Measurements from ENCODE around the gene CARS2. TPM values are rescaled to one million over a fixed set of nuclear protein-coding genes. Genes with fewer than 3 reads are reported as not detected.

CARS2 gene
- total and polyA plus RNA-seq, 2 donors (not counting 3 experiments of a cell fraction or from before 2014, with no cell fraction given) = 42.0 to 51.2 TPM

DNA sequence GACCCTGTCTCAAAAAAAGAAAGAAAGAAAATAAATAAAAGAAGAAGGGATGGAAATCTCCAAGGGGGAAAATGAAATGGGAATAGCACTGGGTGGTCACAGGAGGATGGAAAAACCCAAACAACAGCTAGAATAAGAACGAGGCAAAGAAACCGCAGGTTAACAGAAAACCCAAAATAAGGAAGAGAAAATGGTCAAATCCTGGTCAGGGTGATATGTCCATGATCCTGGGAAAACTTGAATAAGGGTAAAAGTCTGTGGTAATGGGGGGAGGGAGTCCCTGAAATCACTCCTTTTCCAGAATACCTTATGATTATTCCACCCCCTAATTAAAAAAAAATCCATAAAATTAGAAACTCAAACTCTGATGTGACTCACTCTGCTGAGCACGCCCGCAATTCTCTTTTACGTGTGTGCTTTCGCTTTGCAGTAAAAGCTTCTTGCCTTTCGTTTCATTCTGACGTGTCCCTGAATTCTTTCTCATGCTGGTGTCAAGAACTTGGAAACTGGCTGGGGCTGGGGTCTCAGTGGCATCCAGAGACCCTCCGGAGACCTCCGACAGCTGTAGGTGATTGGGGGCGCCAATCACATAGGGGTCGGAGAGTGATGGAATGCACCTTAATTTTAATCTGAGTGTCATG is 94.8 kb downstream of the CARS2 start:
- POLR2A ChIA-PET = no interaction called here
- peaks cover 4% of the 10 kb centered on the region for H3K79me2 ChIP-seq (ENCODE audit: control insufficient read depth, insufficient read depth, low read length)
- H3K9me1 ChIP-seq (replicated peaks; ENCODE audit: control insufficient read depth, extremely low read depth, insufficient read depth, low read length) = no peaks in the 10 kb centered on the region
- H3K9ac ChIP-seq (replicated peaks; ENCODE audit: extremely low read depth, insufficient read depth, low read length) = no peak overlapping the region
- BruUV-seq (replicated peaks) = no TSS peak
- no peaks in the 10 kb centered on the region for H3K9me3 ChIP-seq (replicated peaks; ENCODE audit: control insufficient read depth, insufficient read depth, low read length)
- dilution Hi-C loops (cut with MboI; ENCODE audit: extremely low pct_ligation_motif_present, low sequenced_read_pairs) = no loop called here
- no peak overlapping the region for H3K4me2 ChIP-seq (ENCODE audit: insufficient read depth, low read length)
- intact Hi-C loops (cut with micrococcal nuclease) = no loop called here
- no peak overlapping the region for H2AFZ ChIP-seq (ENCODE audit: low read depth, low read length)
- H3K36me3 ChIP-seq (ENCODE audit: control insufficient read depth in 2 of 2, extremely low read depth in 1 of 2, insufficient read depth in 2 of 2, low read length in 2 of 2) = no peaks in the 10 kb centered on the region
- H4K20me1 ChIP-seq (replicated peaks; ENCODE audit: control insufficient read depth, extremely low read depth, insufficient read depth, low read length) = no peaks in the 10 kb centered on the region
- no peak overlapping the region for H3K27ac ChIP-seq (ENCODE audit: insufficient read depth, low read depth, low read length)
- H3K27me3 ChIP-seq (ENCODE audit: control insufficient read depth in 2 of 2, insufficient read depth in 2 of 2, low read length in 2 of 2) = no peaks in the 10 kb centered on the region
- peaks cover 3% of the 10 kb centered on the region for H3K4me1 ChIP-seq (ENCODE audit: control insufficient read depth, extremely low read depth, insufficient read depth, low read length)
- FAIRE-seq = no peak
- CTCF ChIA-PET = no interaction called here
- TF ChIP-seq, protein P1, sequence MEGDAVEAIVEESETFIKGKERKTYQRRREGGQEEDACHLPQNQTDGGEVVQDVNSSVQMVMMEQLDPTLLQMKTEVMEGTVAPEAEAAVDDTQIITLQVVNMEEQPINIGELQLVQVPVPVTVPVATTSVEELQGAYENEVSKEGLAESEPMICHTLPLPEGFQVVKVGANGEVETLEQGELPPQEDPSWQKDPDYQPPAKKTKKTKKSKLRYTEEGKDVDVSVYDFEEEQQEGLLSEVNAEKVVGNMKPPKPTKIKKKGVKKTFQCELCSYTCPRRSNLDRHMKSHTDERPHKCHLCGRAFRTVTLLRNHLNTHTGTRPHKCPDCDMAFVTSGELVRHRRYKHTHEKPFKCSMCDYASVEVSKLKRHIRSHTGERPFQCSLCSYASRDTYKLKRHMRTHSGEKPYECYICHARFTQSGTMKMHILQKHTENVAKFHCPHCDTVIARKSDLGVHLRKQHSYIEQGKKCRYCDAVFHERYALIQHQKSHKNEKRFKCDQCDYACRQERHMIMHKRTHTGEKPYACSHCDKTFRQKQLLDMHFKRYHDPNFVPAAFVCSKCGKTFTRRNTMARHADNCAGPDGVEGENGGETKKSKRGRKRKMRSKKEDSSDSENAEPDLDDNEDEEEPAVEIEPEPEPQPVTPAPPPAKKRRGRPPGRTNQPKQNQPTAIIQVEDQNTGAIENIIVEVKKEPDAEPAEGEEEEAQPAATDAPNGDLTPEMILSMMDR (IDR thresholded peaks at IDR 0.05; ENCODE audit: extremely low read depth in 1 of 2, insufficient read depth in 1 of 2, low read depth in 1 of 2, low read length in 2 of 2) = no peak
- TF ChIP-seq EZH2 (IDR thresholded peaks at IDR 0.05; ENCODE audit: borderline replicate concordance, low read depth, low read length, severe bottlenecking) (no peak), GATA2 (IDR thresholded peaks at IDR 0.05; ENCODE audit: insufficient read depth, insufficient read length, low read depth, low read length) (no peak), FOS (IDR thresholded peaks at IDR 0.05; ENCODE audit: borderline replicate concordance, insufficient read depth, low read length) (no peak), POLR2AphosphoS5 (IDR thresholded peaks at IDR 0.05; ENCODE audit: insufficient read depth, low read depth, low read length) (no peak), POLR2A (IDR thresholded peaks at IDR 0.05; ENCODE audit: low read depth, low read length) (no peak), JUN (IDR thresholded peaks at IDR 0.05; ENCODE audit: borderline replicate concordance, insufficient read depth, insufficient read length, low read depth) (no peak), MYC (IDR thresholded peaks at IDR 0.05; ENCODE audit: low read depth, low read length) (no peak)
- TF ChIP-seq, protein P2, sequence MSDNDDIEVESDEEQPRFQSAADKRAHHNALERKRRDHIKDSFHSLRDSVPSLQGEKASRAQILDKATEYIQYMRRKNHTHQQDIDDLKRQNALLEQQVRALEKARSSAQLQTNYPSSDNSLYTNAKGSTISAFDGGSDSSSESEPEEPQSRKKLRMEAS (IDR thresholded peaks at IDR 0.05; ENCODE audit: insufficient read depth, insufficient read length) = no peak
- DNase-seq (ENCODE audit: low read depth, low spot score) = no peak
- no peak overlapping the region for H3K4me3 ChIP-seq (replicated peaks in 1 of 3; ENCODE audit: insufficient read depth in 1 of 3, low read depth in 1 of 3, low read length in 3 of 3)
